T-helper 2 cell treated with Interferon-gamma antibody and Interleukin-4, amounts not matched to agents 100 ng/mL and 5 ng/mL, for 36 hours (primary cell): Measurements from ENCODE around the gene GRM7. TPM values are rescaled to one million over a fixed set of nuclear protein-coding genes. Genes with fewer than 3 reads are reported as not detected.
"Not testable (repeated sequence)": the region's sequence is repeated elsewhere in the genome, so short reads cannot be mapped to it uniquely, and the experiment has no call there.

Source experiments
- intact Hi-C: fragments of 100-400 bp; cut with micrococcal nuclease; formaldehyde crosslinking; loops from one replicate; pipeline ENCODE4 v1.15.1; 2023
- total RNA-seq: library from RNA; stranded (reverse); gene quantifications from 2 replicates; pipeline ENCODE4 v1.2.3, GENCODE V29; 2022

The GRM7 gene
- not detected in 2 replicates for total RNA-seq

- intact Hi-C loops: no loop called here
Measured at GRCh38 chr3:6860954-6861624, at the start of gene GRM7. GRM7 (plus strand) TSS chr3:6861115.

- intact Hi-C loops: no loop called here
Measured at GRCh38 chr3:6821411-6821810, 39.5 kb upstream of the GRM7 start.

- intact Hi-C loops: no loop called here
Measured at GRCh38 chr3:6825524-6825923, 35.4 kb upstream of the GRM7 start.

- intact Hi-C loops: no loop called here
Measured at GRCh38 chr3:6827453-6827852, 33.5 kb upstream of the GRM7 start.

GRCh38 chr3:6844723-6845122, 16.2 kb upstream of the GRM7 start:
- intact Hi-C loops: no loop called here

GRCh38 chr3:6854184-6854583, 6.7 kb upstream of the GRM7 start:
- intact Hi-C loops: no loop called here

- intact Hi-C loops: no loop called here
Measured at GRCh38 chr3:6857510-6857909, 3.4 kb upstream of the GRM7 start.

- intact Hi-C loops: no loop called here
Measured at GRCh38 chr3:6860149-6860953, 564 bp upstream of the GRM7 start.

GRCh38 chr3:6861625-6862000, 698 bp downstream of the GRM7 start:
- intact Hi-C loops: no loop called here

- intact Hi-C loops: no loop called here
Measured at GRCh38 chr3:6862041-6862879, 1.3 kb downstream of the GRM7 start.

GRCh38 chr3:6862880-6863195, 1.9 kb downstream of the GRM7 start:
- intact Hi-C loops: no loop called here

GRCh38 chr3:6867269-6867668, 6.4 kb downstream of the GRM7 start:
- intact Hi-C loops: no loop called here

GRCh38 chr3:6878731-6879130, 17.8 kb downstream of the GRM7 start:
- intact Hi-C loops: no loop called here

GRCh38 chr3:6912240-6912639, 51.3 kb downstream of the GRM7 start:
- intact Hi-C loops: no loop called here

- intact Hi-C loops: no loop called here
Measured at GRCh38 chr3:6915898-6916297, 55.0 kb downstream of the GRM7 start.

- intact Hi-C loops: no loop called here
Measured at GRCh38 chr3:6921066-6921465, 60.2 kb downstream of the GRM7 start.

GRCh38 chr3:6921876-6922275, 61.0 kb downstream of the GRM7 start:
- intact Hi-C loops: no loop called here

- intact Hi-C loops: no loop called here
Measured at GRCh38 chr3:6928064-6928463, 67.1 kb downstream of the GRM7 start.

- intact Hi-C loops: no loop called here
Measured at GRCh38 chr3:6929918-6930317, 69.0 kb downstream of the GRM7 start.

- intact Hi-C loops: not testable (repeated sequence)
Measured at GRCh38 chr3:6935418-6935817, 74.5 kb downstream of the GRM7 start.

- intact Hi-C loops: no loop called here
Measured at GRCh38 chr3:6935970-6936369, 75.1 kb downstream of the GRM7 start.

GRCh38 chr3:6962801-6963200, 101.9 kb downstream of the GRM7 start:
- intact Hi-C loops: no loop called here
